GM20000 (cell line): ENCODE results near the gene RORC.
A peak's percentile ranks its signal among the peaks of the same experiment; 100 is the strongest.
"Not testable (repeated sequence)": the region's sequence is repeated elsewhere in the genome, so short reads cannot be mapped to it uniquely, and the experiment has no call there.

Source experiments
- DNase-seq: peaks from one replicate; pipeline ENCODE4 v3.0.0; 2012; ENCODE audit warnings: low spot score
- TF ChIP-seq, protein P1 (sequence below): IDR thresholded peaks from 2 replicates; pipeline ENCODE4 v1.5.1; 2012; ENCODE audit warnings: mild to moderate bottlenecking, control low read depth; ENCODE audit errors: extremely low read depth, missing control alignments

Gene RORC

GRCh38 chr1:151790071-151790939 lies 41.3 kb downstream of the RORC start, which contains the start of gene TDRKH:
Gene TDRKH, minus strand, starts transcription at chr1:151790500. Its CDS starts 7,478 bp downstream, at chr1:151783022.
- DNase-seq = peak; percentile 99
- TF ChIP-seq, protein P1, sequence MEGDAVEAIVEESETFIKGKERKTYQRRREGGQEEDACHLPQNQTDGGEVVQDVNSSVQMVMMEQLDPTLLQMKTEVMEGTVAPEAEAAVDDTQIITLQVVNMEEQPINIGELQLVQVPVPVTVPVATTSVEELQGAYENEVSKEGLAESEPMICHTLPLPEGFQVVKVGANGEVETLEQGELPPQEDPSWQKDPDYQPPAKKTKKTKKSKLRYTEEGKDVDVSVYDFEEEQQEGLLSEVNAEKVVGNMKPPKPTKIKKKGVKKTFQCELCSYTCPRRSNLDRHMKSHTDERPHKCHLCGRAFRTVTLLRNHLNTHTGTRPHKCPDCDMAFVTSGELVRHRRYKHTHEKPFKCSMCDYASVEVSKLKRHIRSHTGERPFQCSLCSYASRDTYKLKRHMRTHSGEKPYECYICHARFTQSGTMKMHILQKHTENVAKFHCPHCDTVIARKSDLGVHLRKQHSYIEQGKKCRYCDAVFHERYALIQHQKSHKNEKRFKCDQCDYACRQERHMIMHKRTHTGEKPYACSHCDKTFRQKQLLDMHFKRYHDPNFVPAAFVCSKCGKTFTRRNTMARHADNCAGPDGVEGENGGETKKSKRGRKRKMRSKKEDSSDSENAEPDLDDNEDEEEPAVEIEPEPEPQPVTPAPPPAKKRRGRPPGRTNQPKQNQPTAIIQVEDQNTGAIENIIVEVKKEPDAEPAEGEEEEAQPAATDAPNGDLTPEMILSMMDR = no peak

GRCh38 chr1:151787689-151788088 lies 43.9 kb downstream of the RORC start:
- TF ChIP-seq, protein P1 = no peak
- no peak for DNase-seq

GRCh38 chr1:151783796-151784195 lies 47.8 kb downstream of the RORC start:
- TF ChIP-seq, protein P1 = no peak
- no peak for DNase-seq

GRCh38 chr1:151782741-151783140 lies 48.9 kb downstream of the RORC start:
- TF ChIP-seq, protein P1 = no peak
- no peak for DNase-seq

DNA sequence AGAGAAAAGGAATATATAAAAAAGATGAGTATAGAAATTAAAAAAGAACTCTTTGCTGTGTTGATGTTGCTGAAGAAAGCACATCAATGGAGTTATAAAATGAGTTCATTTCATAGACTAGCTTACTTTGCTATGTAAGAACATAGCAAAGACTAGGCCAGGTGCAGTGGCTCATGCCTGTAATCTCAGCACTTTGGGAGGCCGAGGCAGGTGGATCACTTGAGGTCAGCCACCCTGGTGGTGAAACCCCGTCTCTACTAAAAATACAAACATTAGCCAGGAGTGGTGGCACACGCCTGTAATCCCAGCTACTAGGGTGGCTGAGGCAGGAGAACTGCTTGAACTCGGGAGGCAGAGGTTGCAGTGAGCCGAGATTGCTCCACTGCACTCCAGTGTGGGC lies 49.6 kb downstream of the RORC start:
- DNase-seq = not testable (repeated sequence)

DNA sequence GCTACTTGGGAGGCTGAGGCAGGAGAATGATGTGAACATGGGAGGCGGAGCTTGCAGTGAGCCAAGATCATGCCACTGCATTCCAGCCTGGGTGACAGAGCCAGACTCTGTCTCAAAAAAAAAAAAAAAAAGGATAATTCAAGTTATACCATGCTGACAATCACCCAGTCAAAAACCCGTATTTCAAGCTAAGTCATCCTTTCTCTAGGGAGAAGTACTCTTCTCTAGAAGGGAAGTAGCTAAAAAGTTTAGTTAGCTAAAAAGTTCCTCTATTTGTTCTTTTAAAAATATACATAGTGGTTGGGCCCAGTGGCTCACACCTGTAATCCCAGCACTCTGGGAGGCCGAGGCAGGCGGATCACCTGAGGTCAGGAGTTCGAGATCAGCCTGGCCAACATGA lies 50.9 kb downstream of the RORC start:
- DNase-seq = not testable (repeated sequence)

DNA sequence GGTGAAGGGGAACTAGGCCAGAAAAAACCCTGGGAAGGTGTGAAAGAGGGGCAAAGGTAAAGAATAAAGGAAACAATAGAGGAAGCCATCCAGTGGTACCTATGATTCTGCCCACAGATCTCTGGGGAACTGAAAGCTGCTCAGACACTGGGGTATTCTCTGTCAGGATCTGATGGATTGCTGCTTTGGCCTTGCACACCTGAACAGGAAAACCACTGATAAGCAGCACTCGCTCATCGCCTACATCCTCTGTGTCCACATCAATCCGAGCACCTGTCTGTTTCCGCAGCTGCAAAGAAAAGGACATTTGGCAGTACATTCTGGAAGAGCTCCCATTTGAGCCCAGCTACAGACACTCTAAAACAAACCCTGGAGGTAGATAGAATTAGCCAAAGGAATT lies 51.8 kb downstream of the RORC start:
- DNase-seq = no peak

GRCh38 chr1:151777317-151777716 lies 54.3 kb downstream of the RORC start:
- DNase-seq = no peak
- TF ChIP-seq, protein P1 = no peak

More for the DNA sequence above, 51.8 kb downstream of the RORC start:
- TF ChIP-seq, protein P1 = no peak
